ENCODE data around the gene MGMT.

Gene MGMT

DNA sequence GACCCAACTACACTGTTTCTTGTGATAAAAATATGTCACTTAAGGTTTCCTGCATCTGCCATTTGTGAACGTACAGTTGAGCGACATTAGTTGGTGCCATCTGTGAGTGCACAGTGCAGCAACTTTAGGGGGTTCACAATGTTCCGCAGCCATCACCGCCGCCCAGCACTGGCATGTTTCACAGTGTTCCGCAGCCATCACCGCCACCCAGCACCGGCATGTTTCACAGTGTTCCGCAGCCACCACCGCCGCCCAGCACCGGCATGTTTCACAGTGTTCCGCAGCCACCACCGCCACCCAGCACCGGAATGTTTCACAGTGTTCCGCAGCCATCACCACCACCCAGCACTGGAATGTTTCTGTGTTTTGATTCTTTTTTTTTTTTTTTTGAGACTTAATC is 83.0 kb downstream of the MGMT start:
- Histone ChIP-seq H3K4me1 (ENCODE audit: control insufficient read depth in 2 of 2, insufficient read depth in 2 of 2, low read length in 2 of 2) (no peaks in the 10 kb centered on the region), H3K27me3 (ENCODE audit: control insufficient read depth in 2 of 2, insufficient read depth in 2 of 2, low read length in 2 of 2) (no peaks in the 10 kb centered on the region), H3K4me3 (ENCODE audit: low read length in 2 of 2) (no peak overlapping the region), H3K27ac (ENCODE audit: low read depth in 2 of 2, low read length in 2 of 2) (no peak overlapping the region), H3K9me3 (ENCODE audit: control insufficient read depth in 2 of 2, low read length in 2 of 2) (no peaks in the 10 kb centered on the region), H3K36me3 (ENCODE audit: control insufficient read depth in 2 of 2, insufficient read depth in 2 of 2, low read length in 2 of 2) (no peaks in the 10 kb centered on the region), H3K9ac (ENCODE audit: low read depth in 1 of 2, low read length in 2 of 2) (no peak overlapping the region)

GRCh38 chr10:129550658-129551057 is 83.6 kb downstream of the MGMT start:
- H3K4me1 ChIP-seq (ENCODE audit: control insufficient read depth in 2 of 2, insufficient read depth in 2 of 2, low read length in 2 of 2): no peaks in the 10 kb centered on the region
- H3K4me3 ChIP-seq (ENCODE audit: low read length in 2 of 2): no peak overlapping the region
- no peaks in the 10 kb centered on the region for H3K9me3 ChIP-seq (ENCODE audit: control insufficient read depth in 2 of 2, low read length in 2 of 2)
- no peak overlapping the region for H3K9ac ChIP-seq (ENCODE audit: low read depth in 1 of 2, low read length in 2 of 2)
- no peaks in the 10 kb centered on the region for H3K27me3 ChIP-seq (ENCODE audit: control insufficient read depth in 2 of 2, insufficient read depth in 2 of 2, low read length in 2 of 2)
- no peak overlapping the region for H3K27ac ChIP-seq (ENCODE audit: low read depth in 2 of 2, low read length in 2 of 2)
- no peaks in the 10 kb centered on the region for H3K36me3 ChIP-seq (ENCODE audit: control insufficient read depth in 2 of 2, insufficient read depth in 2 of 2, low read length in 2 of 2)

- no peak overlapping the region for H3K27ac ChIP-seq (ENCODE audit: low read depth in 2 of 2, low read length in 2 of 2)
These were observed 85.1 kb downstream of the MGMT start for GRCh38 chr10:129552119-129552518.

DNA sequence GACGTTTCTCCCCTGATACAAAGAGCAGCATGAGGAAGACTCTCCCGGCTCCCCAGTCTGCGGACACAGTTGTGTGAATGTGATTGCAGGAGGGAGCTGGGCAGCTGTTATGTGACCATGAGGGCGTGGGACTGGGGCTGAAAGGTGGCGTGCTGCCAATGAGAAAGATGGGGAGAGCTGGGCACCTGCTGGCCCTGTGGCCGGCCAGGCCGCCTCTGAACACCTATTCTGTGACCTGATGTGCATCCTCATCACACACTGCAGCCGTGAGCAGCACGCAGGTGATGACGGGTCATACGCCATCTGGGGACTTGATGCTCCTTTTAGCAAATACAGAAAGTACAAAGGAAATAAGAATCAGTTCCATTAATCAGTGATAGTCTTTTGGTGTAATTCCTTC is 86.9 kb downstream of the MGMT start:
- Histone ChIP-seq H3K9me3 (ENCODE audit: control insufficient read depth in 2 of 2, low read length in 2 of 2) (no peaks in the 10 kb centered on the region), H3K27me3 (ENCODE audit: control insufficient read depth in 2 of 2, insufficient read depth in 2 of 2, low read length in 2 of 2) (no peaks in the 10 kb centered on the region), H3K9ac (ENCODE audit: low read depth in 1 of 2, low read length in 2 of 2) (no peak overlapping the region), H3K27ac (ENCODE audit: low read depth in 2 of 2, low read length in 2 of 2) (no peak overlapping the region), H3K36me3 (ENCODE audit: control insufficient read depth in 2 of 2, insufficient read depth in 2 of 2, low read length in 2 of 2) (no peaks in the 10 kb centered on the region), H3K4me3 (ENCODE audit: low read length in 2 of 2) (no peak overlapping the region), H3K4me1 (ENCODE audit: control insufficient read depth in 2 of 2, insufficient read depth in 2 of 2, low read length in 2 of 2) (no peaks in the 10 kb centered on the region)

More at GRCh38 chr10:129552119-129552518, 85.1 kb downstream of the MGMT start:
- H3K4me1 ChIP-seq (ENCODE audit: control insufficient read depth in 2 of 2, insufficient read depth in 2 of 2, low read length in 2 of 2): no peaks in the 10 kb centered on the region
- no peaks in the 10 kb centered on the region for H3K27me3 ChIP-seq (ENCODE audit: control insufficient read depth in 2 of 2, insufficient read depth in 2 of 2, low read length in 2 of 2)
- H3K4me3 ChIP-seq (ENCODE audit: low read length in 2 of 2): no peak overlapping the region
- no peaks in the 10 kb centered on the region for H3K9me3 ChIP-seq (ENCODE audit: control insufficient read depth in 2 of 2, low read length in 2 of 2)
- no peaks in the 10 kb centered on the region for H3K36me3 ChIP-seq (ENCODE audit: control insufficient read depth in 2 of 2, insufficient read depth in 2 of 2, low read length in 2 of 2)
- no peak overlapping the region for H3K9ac ChIP-seq (ENCODE audit: low read depth in 1 of 2, low read length in 2 of 2)

DNA sequence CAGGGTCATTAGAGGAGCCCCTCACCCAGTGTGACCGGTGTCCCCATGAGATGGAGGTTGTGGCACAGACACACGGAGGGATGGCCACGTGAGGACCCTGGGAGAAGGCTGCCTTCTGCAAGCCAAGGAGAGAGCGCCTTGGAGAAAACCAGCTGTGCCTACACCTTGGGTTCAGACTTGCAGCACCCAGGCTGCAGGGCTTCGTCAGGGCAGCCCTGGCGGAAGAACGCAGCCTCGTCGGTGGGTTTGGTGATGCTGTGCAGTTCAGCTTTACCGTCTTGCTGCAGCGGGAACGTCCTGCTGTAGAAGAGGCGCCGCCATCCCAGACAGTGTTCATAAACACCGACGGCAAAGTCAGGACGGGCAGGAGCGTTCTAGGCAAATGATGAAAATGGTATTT is 89.3 kb downstream of the MGMT start:
- Histone ChIP-seq H3K36me3 (ENCODE audit: control insufficient read depth in 2 of 2, insufficient read depth in 2 of 2, low read length in 2 of 2) (no peaks in the 10 kb centered on the region), H3K27ac (ENCODE audit: low read depth in 2 of 2, low read length in 2 of 2) (no peak overlapping the region), H3K9me3 (ENCODE audit: control insufficient read depth in 2 of 2, low read length in 2 of 2) (no peaks in the 10 kb centered on the region), H3K4me3 (ENCODE audit: low read length in 2 of 2) (no peak overlapping the region), H3K9ac (ENCODE audit: low read depth in 1 of 2, low read length in 2 of 2) (no peak overlapping the region), H3K27me3 (ENCODE audit: control insufficient read depth in 2 of 2, insufficient read depth in 2 of 2, low read length in 2 of 2) (no peaks in the 10 kb centered on the region), H3K4me1 (ENCODE audit: control insufficient read depth in 2 of 2, insufficient read depth in 2 of 2, low read length in 2 of 2) (no peaks in the 10 kb centered on the region)

DNA sequence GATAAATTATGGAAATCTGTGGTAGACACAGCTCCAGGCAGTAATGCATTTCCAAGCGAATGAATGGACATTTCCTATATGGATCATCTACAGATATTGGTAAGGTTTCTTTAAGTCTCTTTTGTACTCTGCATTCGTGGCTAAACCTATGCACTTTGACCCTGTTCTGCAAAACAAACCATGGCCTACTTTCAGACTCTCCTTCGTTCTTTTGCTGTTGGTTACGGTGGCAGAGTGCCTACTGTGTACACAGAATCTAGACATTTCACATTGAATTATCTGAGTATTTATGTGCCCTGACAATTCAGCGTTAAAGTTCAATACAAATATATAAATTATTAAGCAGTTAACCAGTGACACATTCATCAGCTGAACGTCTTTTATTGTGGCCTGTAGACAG is 93.3 kb downstream of the MGMT start:
- Histone ChIP-seq H3K4me1 (ENCODE audit: control insufficient read depth in 2 of 2, insufficient read depth in 2 of 2, low read length in 2 of 2) (no peaks in the 10 kb centered on the region), H3K9me3 (ENCODE audit: control insufficient read depth in 2 of 2, low read length in 2 of 2) (no peaks in the 10 kb centered on the region), H3K27ac (ENCODE audit: low read depth in 2 of 2, low read length in 2 of 2) (no peak overlapping the region), H3K27me3 (ENCODE audit: control insufficient read depth in 2 of 2, insufficient read depth in 2 of 2, low read length in 2 of 2) (no peaks in the 10 kb centered on the region), H3K9ac (ENCODE audit: low read depth in 1 of 2, low read length in 2 of 2) (no peak overlapping the region), H3K4me3 (ENCODE audit: low read length in 2 of 2) (no peak overlapping the region), H3K36me3 (ENCODE audit: control insufficient read depth in 2 of 2, insufficient read depth in 2 of 2, low read length in 2 of 2) (no peaks in the 10 kb centered on the region)

DNA sequence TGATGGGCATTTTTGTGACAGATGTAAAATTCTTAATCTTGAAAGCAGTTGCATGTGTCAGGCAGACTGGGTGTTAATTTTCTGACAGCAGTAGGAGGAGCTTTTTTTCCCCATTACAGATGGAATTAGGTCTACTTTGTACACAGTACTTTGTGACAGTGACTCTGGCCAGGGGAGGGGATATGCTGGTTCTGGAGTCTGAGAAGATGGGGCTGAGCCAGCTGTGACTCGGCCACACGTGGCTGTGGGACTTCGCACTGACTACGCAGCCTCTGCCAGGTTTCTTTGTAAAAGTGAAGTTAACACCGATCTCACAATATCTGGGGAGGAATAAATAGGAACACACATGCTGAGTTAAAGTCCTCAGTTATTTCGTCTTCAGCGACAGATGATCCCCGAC is 95.4 kb downstream of the MGMT start:
- H3K9me3 ChIP-seq (ENCODE audit: control insufficient read depth in 2 of 2, low read length in 2 of 2): no peaks in the 10 kb centered on the region

DNA sequence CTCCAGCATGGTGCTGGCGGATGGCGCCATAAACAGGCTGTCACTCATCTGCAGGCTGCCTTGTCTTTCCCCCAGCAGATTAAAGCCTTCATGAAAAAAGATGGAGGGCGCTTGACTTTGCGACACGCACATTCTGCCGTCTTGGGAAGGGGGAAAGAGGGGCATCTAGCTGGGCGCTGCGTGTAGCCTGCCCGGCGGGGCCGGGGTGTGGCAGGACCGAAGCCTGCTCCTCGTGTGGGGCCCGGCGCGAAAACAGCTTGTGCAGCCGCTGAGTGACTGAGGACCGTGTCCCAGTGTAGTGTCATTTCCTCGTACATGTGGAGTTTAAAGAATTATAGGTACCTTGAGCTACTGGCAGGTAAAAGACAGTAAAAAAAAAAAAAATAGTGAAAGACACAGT is 97.9 kb downstream of the MGMT start:
- H3K9ac ChIP-seq (ENCODE audit: low read depth in 1 of 2, low read length in 2 of 2): no peak overlapping the region
- no peak overlapping the region for H3K27ac ChIP-seq (ENCODE audit: low read depth in 2 of 2, low read length in 2 of 2)
- H3K4me3 ChIP-seq (ENCODE audit: low read length in 2 of 2): no peak overlapping the region

More for the DNA sequence above, 95.4 kb downstream of the MGMT start:
- Histone ChIP-seq H3K4me1 (ENCODE audit: control insufficient read depth in 2 of 2, insufficient read depth in 2 of 2, low read length in 2 of 2) (no peaks in the 10 kb centered on the region), H3K4me3 (ENCODE audit: low read length in 2 of 2) (no peak overlapping the region), H3K9ac (ENCODE audit: low read depth in 1 of 2, low read length in 2 of 2) (no peak overlapping the region), H3K27me3 (ENCODE audit: control insufficient read depth in 2 of 2, insufficient read depth in 2 of 2, low read length in 2 of 2) (no peaks in the 10 kb centered on the region), H3K36me3 (ENCODE audit: control insufficient read depth in 2 of 2, insufficient read depth in 2 of 2, low read length in 2 of 2) (no peaks in the 10 kb centered on the region), H3K27ac (ENCODE audit: low read depth in 2 of 2, low read length in 2 of 2) (no peak overlapping the region)

DNA sequence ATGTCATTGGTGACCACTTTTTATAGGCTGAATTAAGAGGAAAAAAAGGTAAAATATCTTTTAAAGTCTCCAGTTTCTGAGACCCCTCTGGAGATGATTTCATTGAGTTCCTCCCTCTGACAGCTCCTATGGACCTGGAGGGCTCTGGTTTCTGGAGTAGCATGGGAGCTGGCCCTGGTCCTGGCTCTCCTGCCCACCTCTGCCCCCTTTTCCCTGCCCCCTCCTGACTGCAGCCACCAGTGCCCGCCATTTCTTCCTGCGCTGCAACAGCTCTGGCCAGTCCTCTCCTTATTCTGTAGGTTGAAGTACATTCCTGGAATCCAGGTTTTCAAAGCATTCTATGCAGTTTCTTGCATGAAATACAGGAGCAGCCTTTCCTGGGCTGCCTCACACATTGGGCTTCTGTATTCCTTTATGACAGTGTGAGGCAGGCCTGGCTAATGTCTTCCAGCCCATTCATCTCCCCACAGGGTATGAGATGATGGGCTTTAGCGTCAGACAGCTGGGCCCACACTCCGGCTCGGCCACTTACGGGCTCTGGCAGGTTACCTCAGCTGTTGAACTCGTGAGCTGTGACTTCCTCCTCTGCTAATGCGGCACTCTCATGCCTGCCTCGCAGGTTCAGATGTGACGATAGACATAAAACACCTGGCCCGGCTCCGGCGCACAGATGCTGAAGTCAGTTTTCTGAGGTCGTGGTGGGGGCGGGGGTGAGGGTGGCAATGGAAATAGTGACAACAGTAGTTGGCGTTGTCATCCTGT is 101.7 kb downstream of the MGMT start:
- Histone ChIP-seq H3K9ac (ENCODE audit: low read depth in 1 of 2, low read length in 2 of 2) (no peak overlapping the region), H3K27me3 (ENCODE audit: control insufficient read depth in 2 of 2, insufficient read depth in 2 of 2, low read length in 2 of 2) (no peaks in the 10 kb centered on the region), H3K27ac (ENCODE audit: low read depth in 2 of 2, low read length in 2 of 2) (no peak overlapping the region), H3K4me3 (ENCODE audit: low read length in 2 of 2) (no peak overlapping the region), H3K4me1 (ENCODE audit: control insufficient read depth in 2 of 2, insufficient read depth in 2 of 2, low read length in 2 of 2) (no peaks in the 10 kb centered on the region), H3K36me3 (ENCODE audit: control insufficient read depth in 2 of 2, insufficient read depth in 2 of 2, low read length in 2 of 2) (no peaks in the 10 kb centered on the region), H3K9me3 (ENCODE audit: control insufficient read depth in 2 of 2, low read length in 2 of 2) (no peaks in the 10 kb centered on the region)

More for the DNA sequence above, 97.9 kb downstream of the MGMT start:
- Histone ChIP-seq H3K9me3 (ENCODE audit: control insufficient read depth in 2 of 2, low read length in 2 of 2) (no peaks in the 10 kb centered on the region), H3K4me1 (ENCODE audit: control insufficient read depth in 2 of 2, insufficient read depth in 2 of 2, low read length in 2 of 2) (no peaks in the 10 kb centered on the region), H3K36me3 (ENCODE audit: control insufficient read depth in 2 of 2, insufficient read depth in 2 of 2, low read length in 2 of 2) (no peaks in the 10 kb centered on the region), H3K27me3 (ENCODE audit: control insufficient read depth in 2 of 2, insufficient read depth in 2 of 2, low read length in 2 of 2) (no peaks in the 10 kb centered on the region)

GRCh38 chr10:129570185-129570584 is 103.1 kb downstream of the MGMT start:
- no peak overlapping the region for H3K27ac ChIP-seq (ENCODE audit: low read depth in 2 of 2, low read length in 2 of 2)

More at GRCh38 chr10:129570185-129570584, 103.1 kb downstream of the MGMT start:
- no peak overlapping the region for H3K9ac ChIP-seq (ENCODE audit: low read depth in 1 of 2, low read length in 2 of 2)
- no peaks in the 10 kb centered on the region for H3K36me3 ChIP-seq (ENCODE audit: control insufficient read depth in 2 of 2, insufficient read depth in 2 of 2, low read length in 2 of 2)
- H3K4me3 ChIP-seq (ENCODE audit: low read length in 2 of 2): no peak overlapping the region
- no peaks in the 10 kb centered on the region for H3K27me3 ChIP-seq (ENCODE audit: control insufficient read depth in 2 of 2, insufficient read depth in 2 of 2, low read length in 2 of 2)
- no peaks in the 10 kb centered on the region for H3K9me3 ChIP-seq (ENCODE audit: control insufficient read depth in 2 of 2, low read length in 2 of 2)
- H3K4me1 ChIP-seq (ENCODE audit: control insufficient read depth in 2 of 2, insufficient read depth in 2 of 2, low read length in 2 of 2): no peaks in the 10 kb centered on the region

All from mucosa of rectum (tissue), 2 donors.